Activated CD8-positive, alpha-beta T cell treated with anti-CD3 and anti-CD28 coated beads for 36 hours (primary cell): ENCODE results near the gene RNLS. TPM values are rescaled to one million over a fixed set of nuclear protein-coding genes. Genes with fewer than 3 reads are reported as not detected.

Experiments used
- ATAC-seq: fragments of 200-7000 bp; cut with Tn5 transposase; one replicate; pipeline ENCODE4 v1.10.0; 2021; ENCODE audit warnings: mild to moderate bottlenecking, moderate library complexity
- CTCF ChIA-PET: fragments of 350-600 bp; sonication (Branson Sonifier 250); formaldehyde crosslinking; loops from one replicate; lab custom pipeline; 2021; ENCODE audit warnings: antibody characterized with exemption; lab: Charles Lee
- POLR2A ChIA-PET: fragments of 350-600 bp; sonication (Branson Sonifier 250); formaldehyde crosslinking; loops from one replicate; lab custom pipeline; 2021; ENCODE audit warnings: antibody characterized with exemption; lab: Charles Lee
- DNase-seq: peaks from one replicate; pipeline ENCODE4 v3.0.0-alpha.2; 2020
- H3K27ac Mint-ChIP-seq: one replicate; pipeline ENCODE4 v1.8.0; 2021; ENCODE audit warnings: mild to moderate bottlenecking, mixed read lengths
- H3K27me3 Mint-ChIP-seq: one replicate; pipeline ENCODE4 v1.8.0; 2021; ENCODE audit warnings: mixed read lengths
- H3K36me3 Mint-ChIP-seq: one replicate; pipeline ENCODE4 v1.8.0; 2021; ENCODE audit warnings: low read depth, mixed read lengths
- H3K4me1 Mint-ChIP-seq: one replicate; pipeline ENCODE4 v1.8.0; 2021; ENCODE audit warnings: low read depth, mixed read lengths
- H3K4me3 Mint-ChIP-seq: one replicate; pipeline ENCODE4 v1.8.0; 2021; ENCODE audit warnings: mild to moderate bottlenecking, moderate library complexity, mixed read lengths
- H3K9me3 Mint-ChIP-seq: one replicate; pipeline ENCODE4 v1.8.0; 2021; ENCODE audit warnings: mixed read lengths
- CTCF ChIP-seq: fragments of 200-600 bp; IDR thresholded peaks from one replicate; pipeline ENCODE4 v1.8.0; 2022; ENCODE audit warnings: antibody characterized with exemption, mild to moderate bottlenecking
- intact Hi-C: fragments of 100-400 bp; cut with micrococcal nuclease; formaldehyde crosslinking; loops from one replicate; pipeline ENCODE4 v1.10.0; 2022
- total RNA-seq, 2 experiments: library from RNA; stranded (reverse); gene quantifications; one replicate each; pipeline ENCODE4 v1.2.3, GENCODE V29; 2021

Gene RNLS
- total RNA-seq: 1 to 10 TPM; 4.5 TPM

- intact Hi-C loops: no loop called here
- ChIA-PET POLR2A (interaction anchor here (0.6 to 1.2 kb wide), 3 partner anchors 9 to 245 kb away, joined by 3 to 4 read pairs (median 4); no protein-coding TSS in a partner anchor), CTCF (interaction anchor here (0.7 to 1.9 kb wide), 34 partner anchors 9 to 737 kb away, joined by 3 to 15 read pairs (median 3); no protein-coding TSS in a partner anchor)
- H3K36me3 Mint-ChIP-seq: peaks cover 2% of the 10 kb centered on the region
- peak within 1 kb of the TSS; percentile 81 for H3K4me3 Mint-ChIP-seq
- TF ChIP-seq CTCF: peak; percentile 80
- H3K27ac Mint-ChIP-seq: peak within 1 kb of the TSS; percentile 90
- no peaks in the 10 kb centered on the region for H3K27me3 Mint-ChIP-seq
- ATAC-seq: peak; percentile 90
- peak; percentile 74 for DNase-seq
- H3K4me1 Mint-ChIP-seq: peaks cover 11% of the 10 kb centered on the region
- H3K9me3 Mint-ChIP-seq: peaks cover 1% of the 10 kb centered on the region
Measured at GRCh38 chr10:88582806-88583583, at the start of gene RNLS. TSS of gene RNLS (minus strand) at chr10:88583318.

GRCh38 chr10:88624840-88625239 is 41.7 kb upstream of the RNLS start:
- CTCF ChIA-PET: interaction anchor here (1.3 kb wide), 1 partner anchor 15 kb away, joined by 3 read pairs; no protein-coding TSS in a partner anchor
- intact Hi-C loops: no loop called here
- peaks cover 1% of the 10 kb centered on the region for H3K36me3 Mint-ChIP-seq
- H3K9me3 Mint-ChIP-seq: no peaks in the 10 kb centered on the region
- ATAC-seq (no peak), DNase-seq (no peak)
- no peak for TF ChIP-seq CTCF
- H3K27ac Mint-ChIP-seq: no peak overlapping the region
- H3K4me1 Mint-ChIP-seq: no peaks in the 10 kb centered on the region
- no peaks in the 10 kb centered on the region for H3K27me3 Mint-ChIP-seq
- POLR2A ChIA-PET: no interaction called here
- no peak overlapping the region for H3K4me3 Mint-ChIP-seq

- Mint-ChIP-seq H3K27ac (no peak overlapping the region), H3K27me3 (no peaks in the 10 kb centered on the region), H3K4me3 (no peak overlapping the region), H3K9me3 (no peaks in the 10 kb centered on the region), H3K36me3 (peaks cover 1% of the 10 kb centered on the region), H3K4me1 (no peaks in the 10 kb centered on the region)
- intact Hi-C loops: no loop called here
- POLR2A ChIA-PET: no interaction called here
- DNase-seq: no peak
- CTCF ChIA-PET: interaction anchor here (1.3 kb wide), 1 partner anchor 16 kb away, joined by 3 read pairs; no protein-coding TSS in a partner anchor
- TF ChIP-seq CTCF: no peak
- ATAC-seq: no peak
Measured at GRCh38 chr10:88623835-88624234, 40.7 kb upstream of the RNLS start.

- CTCF ChIA-PET: no interaction called here
- TF ChIP-seq CTCF: no peak
- Mint-ChIP-seq H3K27me3 (no peaks in the 10 kb centered on the region), H3K27ac (no peak overlapping the region), H3K9me3 (no peaks in the 10 kb centered on the region), H3K4me1 (no peaks in the 10 kb centered on the region), H3K36me3 (no peaks in the 10 kb centered on the region), H3K4me3 (no peak overlapping the region)
- no peak for ATAC-seq
- POLR2A ChIA-PET: no interaction called here
- no peak for DNase-seq
- intact Hi-C loops: no loop called here
Measured at GRCh38 chr10:88620441-88620840, 37.3 kb upstream of the RNLS start.

GRCh38 chr10:88618496-88618895 is 35.4 kb upstream of the RNLS start:
- ChIA-PET CTCF (interaction anchor here (0.6 to 1.7 kb wide), 2 partner anchors 36 to 940 kb away, joined by 3 to 7 read pairs; partner anchors contain the start of gene RNLS), POLR2A (no interaction called here)
- intact Hi-C loops: no loop called here
- Mint-ChIP-seq H3K4me1 (no peaks in the 10 kb centered on the region), H3K4me3 (no peak overlapping the region), H3K27ac (no peak overlapping the region), H3K27me3 (no peaks in the 10 kb centered on the region), H3K9me3 (no peaks in the 10 kb centered on the region), H3K36me3 (no peaks in the 10 kb centered on the region)
- no peak for DNase-seq
- ATAC-seq: no peak
- no peak for TF ChIP-seq CTCF
